ENCODE measurements around the gene HK1.

HK1 gene

DNA sequence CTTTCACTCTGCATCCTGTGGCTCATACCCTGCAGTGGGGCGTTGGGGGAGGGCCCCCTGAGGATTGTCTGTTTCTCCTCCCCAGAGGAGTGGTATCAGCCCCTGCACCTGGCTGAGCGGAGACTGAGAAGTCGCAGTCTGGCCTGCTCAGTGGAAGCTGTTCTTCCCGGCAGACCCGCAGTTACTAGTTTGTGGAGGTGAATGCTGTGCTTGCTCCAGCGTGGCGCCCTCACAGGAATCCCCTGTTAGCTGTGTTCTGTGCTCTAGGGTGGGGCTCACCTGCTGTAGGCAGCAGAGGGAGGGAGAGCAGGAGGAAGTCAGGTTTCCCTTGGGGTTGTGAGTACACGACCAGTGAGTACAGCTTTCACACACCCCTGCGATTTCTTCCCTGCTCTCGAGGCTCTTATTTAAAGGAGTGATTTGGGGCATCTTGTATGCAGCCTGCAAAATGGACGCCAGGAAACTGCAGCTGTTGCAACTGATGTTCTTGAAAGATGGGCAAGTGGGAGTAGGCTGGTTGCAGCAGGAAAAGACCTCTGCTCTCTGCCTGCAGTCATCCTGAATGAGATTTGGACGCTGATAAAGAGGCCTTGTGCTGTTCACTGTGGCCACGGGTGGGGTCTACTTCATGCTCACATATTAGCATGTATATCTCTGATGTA lies 66.4 kb downstream of the HK1 start:
- 81% methylated on average over 13 of the region's 13 CpGs for WGBS, 2 experiments

DNA sequence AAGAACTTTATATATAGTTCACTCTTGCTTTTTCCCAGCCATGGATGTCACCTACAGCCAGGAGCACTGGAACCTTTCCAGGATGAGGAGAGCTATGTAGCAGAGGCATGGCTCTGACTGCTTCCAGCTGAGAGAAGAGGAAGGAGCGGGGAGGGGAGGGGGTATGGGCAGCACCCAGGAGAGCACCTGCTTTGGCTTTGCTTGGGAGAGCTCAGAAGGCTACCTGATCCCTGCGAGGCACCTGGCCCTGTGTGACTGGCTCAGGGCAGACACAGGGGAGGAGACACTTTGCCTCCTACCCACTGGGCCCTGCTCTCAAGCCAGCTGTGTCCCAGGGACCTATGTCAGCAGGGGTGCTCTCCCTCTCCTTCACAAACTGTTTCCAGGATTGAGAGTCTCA lies 67.1 kb downstream of the HK1 start:
- Histone ChIP-seq H3K27ac (ENCODE audit: insufficient read depth, low read depth, low read length, poor library complexity, severe bottlenecking) (no peak overlapping the region), H3K9me3 (ENCODE audit: control insufficient read depth, low read length) (no peaks in the 10 kb centered on the region), H3K4me3 (ENCODE audit: insufficient read depth, low read depth, low read length) (no peak overlapping the region), H3K4me1 (ENCODE audit: control insufficient read depth, insufficient read depth, low read length) (peaks cover 5% of the 10 kb centered on the region), H3K27me3 (ENCODE audit: control insufficient read depth, insufficient read depth, low read length, poor library complexity, severe bottlenecking) (no peaks in the 10 kb centered on the region), H3K36me3 (ENCODE audit: control insufficient read depth, insufficient read depth, low read length) (no peaks in the 10 kb centered on the region)
- 74 to 82% methylated on average over 2 of the region's 2 CpGs for WGBS, 2 experiments

More for the DNA sequence above, 66.4 kb downstream of the HK1 start:
- no peak overlapping the region for H3K4me3 ChIP-seq (ENCODE audit: insufficient read depth, low read depth, low read length)
- H3K36me3 ChIP-seq (ENCODE audit: control insufficient read depth, insufficient read depth, low read length) = no peaks in the 10 kb centered on the region
- no peak overlapping the region for H3K27ac ChIP-seq (ENCODE audit: insufficient read depth, low read depth, low read length, poor library complexity, severe bottlenecking)
- H3K27me3 ChIP-seq (ENCODE audit: control insufficient read depth, insufficient read depth, low read length, poor library complexity, severe bottlenecking) = no peaks in the 10 kb centered on the region
- peaks cover 5% of the 10 kb centered on the region for H3K4me1 ChIP-seq (ENCODE audit: control insufficient read depth, insufficient read depth, low read length)
- no peaks in the 10 kb centered on the region for H3K9me3 ChIP-seq (ENCODE audit: control insufficient read depth, low read length)

DNA sequence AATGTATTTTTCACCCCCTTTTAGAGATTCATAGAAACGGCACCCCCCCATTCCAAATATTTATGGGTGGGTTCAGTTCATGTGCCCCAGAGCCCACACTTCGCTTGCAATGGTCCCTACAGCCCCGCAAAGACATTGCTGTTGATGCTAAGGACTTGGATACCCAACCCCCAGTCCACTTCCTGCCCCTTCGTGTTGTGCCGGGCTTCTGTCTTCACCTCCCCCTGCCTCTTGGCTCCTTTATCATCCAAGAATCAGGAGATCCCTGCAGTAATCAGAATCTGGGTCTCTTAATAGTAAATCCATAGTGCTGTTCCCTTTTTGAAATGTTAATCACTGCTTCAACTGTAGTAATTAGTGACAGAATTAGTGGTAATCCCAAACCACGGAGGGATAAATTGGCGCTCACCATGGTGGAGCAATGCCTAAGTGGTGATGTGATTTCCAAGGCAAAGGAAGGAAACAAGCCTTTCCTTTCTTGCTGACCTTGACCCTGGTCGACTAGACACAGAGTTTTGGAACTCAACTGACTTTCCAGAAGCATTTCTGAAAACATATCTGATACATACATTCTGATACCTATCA lies 67.7 kb downstream of the HK1 start:
- Histone ChIP-seq H3K27me3 (ENCODE audit: control insufficient read depth, insufficient read depth, low read length, poor library complexity, severe bottlenecking) (no peaks in the 10 kb centered on the region), H3K4me1 (ENCODE audit: control insufficient read depth, insufficient read depth, low read length) (peaks cover 5% of the 10 kb centered on the region), H3K27ac (ENCODE audit: insufficient read depth, low read depth, low read length, poor library complexity, severe bottlenecking) (no peak overlapping the region), H3K9me3 (ENCODE audit: control insufficient read depth, low read length) (no peaks in the 10 kb centered on the region), H3K4me3 (ENCODE audit: insufficient read depth, low read depth, low read length) (no peak overlapping the region), H3K36me3 (ENCODE audit: control insufficient read depth, insufficient read depth, low read length) (no peaks in the 10 kb centered on the region)
- 69 to 77% methylated on average over 8 of the region's 8 CpGs for whole genome bisulfite sequencing, 2 experiments

DNA sequence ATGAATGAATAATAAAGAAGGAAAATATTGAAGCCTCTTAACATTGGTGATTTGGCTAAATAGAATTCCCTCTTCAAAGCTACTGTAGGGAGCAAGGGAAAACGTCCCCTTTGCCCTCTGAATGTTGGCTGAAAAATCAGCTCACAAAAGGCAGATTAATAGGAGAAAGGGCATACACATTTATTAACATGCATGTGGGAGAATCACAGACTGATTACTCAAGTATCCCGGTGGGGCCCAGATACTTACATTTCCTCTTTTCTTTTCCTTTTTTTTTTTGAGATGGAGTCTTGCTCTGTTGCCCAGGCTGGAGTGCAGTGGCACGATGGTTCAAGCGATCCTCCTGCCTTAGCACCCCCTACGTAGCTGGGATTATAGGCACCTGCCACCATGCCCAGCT lies 68.5 kb downstream of the HK1 start:
- H3K36me3 ChIP-seq (ENCODE audit: control insufficient read depth, insufficient read depth, low read length) = no peaks in the 10 kb centered on the region
- WGBS, 2 experiments = 87 to 93% methylated on average over 5 of the region's 5 CpGs
- peaks cover 5% of the 10 kb centered on the region for H3K4me1 ChIP-seq (ENCODE audit: control insufficient read depth, insufficient read depth, low read length)
- no peak overlapping the region for H3K4me3 ChIP-seq (ENCODE audit: insufficient read depth, low read depth, low read length)
- H3K9me3 ChIP-seq (ENCODE audit: control insufficient read depth, low read length) = no peaks in the 10 kb centered on the region
- H3K27me3 ChIP-seq (ENCODE audit: control insufficient read depth, insufficient read depth, low read length, poor library complexity, severe bottlenecking) = no peaks in the 10 kb centered on the region
- H3K27ac ChIP-seq (ENCODE audit: insufficient read depth, low read depth, low read length, poor library complexity, severe bottlenecking) = no peak overlapping the region

DNA sequence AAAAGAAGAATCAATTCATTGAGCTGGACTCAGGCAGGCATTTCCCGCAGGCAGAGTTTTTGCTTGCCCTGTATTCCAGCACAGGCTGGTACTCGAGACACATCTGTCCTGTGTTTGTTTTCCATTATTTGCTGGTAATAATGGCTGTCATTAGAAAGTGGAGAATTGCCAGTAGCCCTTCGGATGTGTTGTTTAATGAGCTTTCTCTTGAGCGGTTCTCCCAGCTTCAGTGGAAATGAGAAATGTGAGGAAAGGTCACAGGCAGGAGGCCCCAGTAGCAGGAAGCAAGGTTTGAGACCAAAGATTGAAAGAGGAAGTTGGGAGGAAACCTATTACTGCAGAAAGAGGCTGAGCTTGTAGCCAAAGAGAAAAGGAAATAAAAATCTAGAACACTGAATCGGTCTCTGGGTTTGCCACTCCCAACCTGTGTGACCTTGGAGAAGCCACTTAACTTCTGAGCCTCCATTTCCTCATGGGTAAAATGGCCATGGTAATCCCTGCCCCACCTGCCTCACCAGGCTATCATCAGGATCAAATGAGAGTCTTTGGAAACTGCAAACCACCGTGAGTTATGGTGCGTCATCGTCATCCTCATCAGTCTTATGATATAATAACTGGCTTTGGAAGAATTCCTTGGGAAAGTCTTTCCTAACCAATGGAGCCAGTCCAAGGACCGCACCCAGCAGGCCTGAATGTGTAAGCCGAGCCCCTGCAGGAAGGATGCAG lies 70.7 kb downstream of the HK1 start:
- Histone ChIP-seq H3K4me1 (ENCODE audit: control insufficient read depth, insufficient read depth, low read length) (peaks cover 5% of the 10 kb centered on the region), H3K36me3 (ENCODE audit: control insufficient read depth, insufficient read depth, low read length) (no peaks in the 10 kb centered on the region), H3K9me3 (ENCODE audit: control insufficient read depth, low read length) (no peaks in the 10 kb centered on the region), H3K4me3 (ENCODE audit: insufficient read depth, low read depth, low read length) (no peak overlapping the region), H3K27me3 (ENCODE audit: control insufficient read depth, insufficient read depth, low read length, poor library complexity, severe bottlenecking) (no peaks in the 10 kb centered on the region), H3K27ac (ENCODE audit: insufficient read depth, low read depth, low read length, poor library complexity, severe bottlenecking) (no peak overlapping the region)
- WGBS, 2 experiments = 89 to 94% methylated on average over 10 of the region's 10 CpGs

DNA sequence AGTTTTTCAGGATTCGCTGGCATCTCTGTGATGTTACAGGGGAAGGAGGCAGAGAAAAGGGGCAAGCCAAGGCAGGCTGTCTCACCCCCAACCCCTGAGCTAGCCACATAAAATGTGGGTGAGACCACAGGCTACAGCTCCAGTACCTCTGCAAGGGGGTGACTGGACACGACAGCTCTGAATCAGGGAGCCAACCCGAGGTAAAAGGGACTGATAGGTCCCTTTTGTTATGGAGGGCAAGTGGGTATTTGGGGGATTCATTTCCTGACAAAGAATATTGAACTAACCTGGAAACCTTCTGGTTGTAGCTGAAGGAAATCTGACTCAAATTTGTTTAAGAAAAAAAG lies 71.2 kb downstream of the HK1 start:
- Histone ChIP-seq H3K27me3 (ENCODE audit: control insufficient read depth, insufficient read depth, low read length, poor library complexity, severe bottlenecking) (no peaks in the 10 kb centered on the region), H3K4me1 (ENCODE audit: control insufficient read depth, insufficient read depth, low read length) (peaks cover 5% of the 10 kb centered on the region), H3K27ac (ENCODE audit: insufficient read depth, low read depth, low read length, poor library complexity, severe bottlenecking) (no peak overlapping the region), H3K4me3 (ENCODE audit: insufficient read depth, low read depth, low read length) (no peak overlapping the region), H3K9me3 (ENCODE audit: control insufficient read depth, low read length) (no peaks in the 10 kb centered on the region), H3K36me3 (ENCODE audit: control insufficient read depth, insufficient read depth, low read length) (no peaks in the 10 kb centered on the region)
- WGBS, 2 experiments = 85 to 88% methylated on average over 3 of the region's 3 CpGs

DNA sequence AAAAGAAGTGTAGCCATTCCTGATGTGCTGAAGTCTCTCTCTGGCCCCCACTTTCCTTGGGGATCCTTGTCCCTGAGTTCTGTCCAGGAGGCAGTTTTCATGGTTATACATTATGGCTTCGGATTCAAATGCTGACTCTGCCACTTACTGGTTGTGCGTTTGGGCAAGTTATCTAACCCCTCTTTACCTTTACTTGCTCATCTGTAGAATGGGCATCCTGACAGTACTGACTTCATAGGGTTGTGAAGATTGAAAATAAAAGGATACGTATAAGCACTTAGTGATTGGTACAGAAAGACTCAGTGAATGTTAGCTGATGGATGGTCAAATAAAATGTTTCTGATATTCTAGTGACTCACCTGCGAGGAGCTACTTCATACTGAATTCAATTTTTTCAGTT lies 73.3 kb downstream of the HK1 start:
- no peak overlapping the region for H3K4me3 ChIP-seq (ENCODE audit: insufficient read depth, low read depth, low read length)
- no peak overlapping the region for H3K27ac ChIP-seq (ENCODE audit: insufficient read depth, low read depth, low read length, poor library complexity, severe bottlenecking)
- H3K36me3 ChIP-seq (ENCODE audit: control insufficient read depth, insufficient read depth, low read length) = no peaks in the 10 kb centered on the region
- H3K27me3 ChIP-seq (ENCODE audit: control insufficient read depth, insufficient read depth, low read length, poor library complexity, severe bottlenecking) = no peaks in the 10 kb centered on the region
- no peaks in the 10 kb centered on the region for H3K4me1 ChIP-seq (ENCODE audit: control insufficient read depth, insufficient read depth, low read length)
- 83% methylated on average over 4 of the region's 4 CpGs for WGBS, 2 experiments
- H3K9me3 ChIP-seq (ENCODE audit: control insufficient read depth, low read length) = no peaks in the 10 kb centered on the region

DNA sequence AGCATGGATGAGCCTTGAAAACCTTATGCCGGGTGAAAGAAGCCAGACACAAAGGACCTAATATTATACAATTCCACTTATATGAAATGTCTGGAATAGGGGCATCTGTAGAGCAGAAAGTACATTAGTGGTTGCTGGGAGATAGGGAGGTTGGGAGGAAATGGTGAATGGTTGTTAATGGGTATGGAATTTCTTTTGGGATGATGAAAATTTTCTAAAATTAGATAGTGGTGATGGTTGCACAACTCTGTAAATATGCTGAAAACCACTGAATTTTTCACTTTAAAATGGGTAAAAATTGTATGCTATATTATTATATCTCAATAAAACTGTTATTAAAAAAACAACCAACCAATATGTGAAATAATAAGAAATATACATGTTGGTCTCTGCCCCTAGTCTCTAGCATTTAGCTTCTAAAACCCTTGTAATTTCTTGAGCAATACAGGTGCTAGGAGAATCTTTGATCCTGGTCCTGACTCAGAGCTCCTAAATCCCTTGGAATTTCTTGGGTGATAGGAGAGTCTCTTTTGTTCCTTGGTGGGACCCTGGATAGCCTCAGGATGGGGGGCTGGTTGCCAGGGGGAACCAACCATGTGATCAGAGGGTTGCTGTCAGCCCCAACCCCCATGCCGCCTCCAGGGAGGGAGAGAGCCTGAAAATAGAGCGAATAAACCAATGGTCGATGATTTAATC lies 74.4 kb downstream of the HK1 start:
- H3K27me3 ChIP-seq (ENCODE audit: control insufficient read depth, insufficient read depth, low read length, poor library complexity, severe bottlenecking) = no peaks in the 10 kb centered on the region
- H3K9me3 ChIP-seq (ENCODE audit: control insufficient read depth, low read length) = no peaks in the 10 kb centered on the region
- no peak overlapping the region for H3K4me3 ChIP-seq (ENCODE audit: insufficient read depth, low read depth, low read length)
- H3K27ac ChIP-seq (ENCODE audit: insufficient read depth, low read depth, low read length, poor library complexity, severe bottlenecking) = no peak overlapping the region
- no peaks in the 10 kb centered on the region for H3K36me3 ChIP-seq (ENCODE audit: control insufficient read depth, insufficient read depth, low read length)
- 92 to 94% methylated on average over 4 of the region's 4 CpGs for WGBS, 2 experiments
- H3K4me1 ChIP-seq (ENCODE audit: control insufficient read depth, insufficient read depth, low read length) = no peaks in the 10 kb centered on the region

DNA sequence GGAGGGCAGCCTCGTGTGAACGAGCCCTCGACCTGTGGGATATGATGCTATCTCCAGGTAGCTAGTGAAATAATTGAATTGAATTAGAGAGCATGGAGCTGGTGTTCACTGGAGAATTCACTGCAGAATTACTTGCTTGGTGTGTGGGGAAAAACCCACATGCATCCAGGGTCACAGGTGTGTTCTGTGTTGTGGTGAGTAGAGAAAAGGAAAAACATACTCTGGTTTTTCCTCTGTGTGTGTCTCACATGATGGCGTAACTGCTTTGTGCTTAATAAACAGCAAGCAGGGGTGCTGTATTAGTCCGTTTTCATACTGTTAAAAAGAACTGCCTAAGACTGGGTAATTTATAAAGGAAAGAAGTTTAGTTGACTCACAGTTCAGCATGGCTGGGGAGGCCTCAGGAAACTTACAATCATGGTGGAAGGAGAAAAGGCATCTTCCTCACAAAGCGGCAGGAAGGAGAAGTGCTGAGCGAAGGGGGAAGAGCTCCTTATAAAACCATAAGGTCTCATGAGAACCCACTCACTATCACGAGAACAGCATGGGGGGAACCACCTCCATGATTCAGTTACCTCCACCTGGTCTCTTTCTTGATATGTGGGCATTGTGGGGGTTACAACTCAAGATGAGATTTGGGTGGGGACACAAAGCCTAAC lies 75.8 kb downstream of the HK1 start:
- WGBS, 2 experiments = 93 to 95% methylated on average over 8 of the region's 8 CpGs
- no peaks in the 10 kb centered on the region for H3K4me1 ChIP-seq (ENCODE audit: control insufficient read depth, insufficient read depth, low read length)
- no peaks in the 10 kb centered on the region for H3K27me3 ChIP-seq (ENCODE audit: control insufficient read depth, insufficient read depth, low read length, poor library complexity, severe bottlenecking)
- H3K36me3 ChIP-seq (ENCODE audit: control insufficient read depth, insufficient read depth, low read length) = no peaks in the 10 kb centered on the region
- H3K4me3 ChIP-seq (ENCODE audit: insufficient read depth, low read depth, low read length) = no peak overlapping the region
- H3K9me3 ChIP-seq (ENCODE audit: control insufficient read depth, low read length) = no peaks in the 10 kb centered on the region
- H3K27ac ChIP-seq (ENCODE audit: insufficient read depth, low read depth, low read length, poor library complexity, severe bottlenecking) = no peak overlapping the region

DNA sequence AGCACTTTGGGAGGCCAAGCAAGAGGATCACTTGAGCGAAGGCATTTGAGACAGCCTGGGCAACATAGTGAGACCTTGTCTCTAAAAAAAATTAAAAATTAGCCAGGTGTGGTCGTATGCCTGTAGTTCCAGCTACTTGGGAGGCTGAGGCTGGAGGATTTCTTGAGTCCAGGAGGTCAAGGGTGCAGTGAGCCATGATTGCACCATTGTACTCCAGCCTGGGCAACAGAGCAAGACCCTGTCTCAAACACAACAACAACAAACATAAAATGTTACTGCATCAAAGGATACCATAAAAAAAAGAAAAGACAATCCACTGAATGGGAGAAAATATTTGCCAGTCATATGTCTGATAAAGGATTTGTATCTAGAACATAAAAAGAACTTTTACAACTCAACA lies 77.9 kb downstream of the HK1 start:
- Histone ChIP-seq H3K4me1 (ENCODE audit: control insufficient read depth, insufficient read depth, low read length) (no peaks in the 10 kb centered on the region), H3K36me3 (ENCODE audit: control insufficient read depth, insufficient read depth, low read length) (no peaks in the 10 kb centered on the region), H3K27me3 (ENCODE audit: control insufficient read depth, insufficient read depth, low read length, poor library complexity, severe bottlenecking) (no peaks in the 10 kb centered on the region), H3K9me3 (ENCODE audit: control insufficient read depth, low read length) (no peaks in the 10 kb centered on the region), H3K27ac (ENCODE audit: insufficient read depth, low read depth, low read length, poor library complexity, severe bottlenecking) (no peak overlapping the region), H3K4me3 (ENCODE audit: insufficient read depth, low read depth, low read length) (no peak overlapping the region)
- WGBS, 2 experiments = 94 to 97% methylated on average over 2 of the region's 2 CpGs

Data from ectodermal cell (in vitro differentiated cells).